Mammary epithelial cell (primary cell): ENCODE measurements around the gene FAM186B.
A peak's percentile ranks its signal among the peaks of the same experiment; 100 is the strongest.

Experiments
- EZH2 ChIP-seq: IDR thresholded peaks from 2 replicates; pipeline ENCODE4 v1.6.1; 2012; ENCODE audit warnings: low read length, inconsistent platforms, borderline replicate concordance
- TF ChIP-seq, protein P1 (sequence below), 2 donors: IDR thresholded peaks in 1 of 2; conservative IDR thresholded peaks in 1 of 2; 2 replicates each; pipeline ENCODE4 v1.5.1; 2011 to 2012; ENCODE audit warnings: inconsistent platforms in 2 of 2, low read length in 2 of 2, mild to moderate bottlenecking in 2 of 2, control low read depth in 1 of 2, low read depth in 1 of 2; ENCODE audit not compliant: insufficient read depth in 1 of 2; ENCODE audit errors: extremely low read depth in 1 of 2

- TF ChIP-seq, protein P1, sequence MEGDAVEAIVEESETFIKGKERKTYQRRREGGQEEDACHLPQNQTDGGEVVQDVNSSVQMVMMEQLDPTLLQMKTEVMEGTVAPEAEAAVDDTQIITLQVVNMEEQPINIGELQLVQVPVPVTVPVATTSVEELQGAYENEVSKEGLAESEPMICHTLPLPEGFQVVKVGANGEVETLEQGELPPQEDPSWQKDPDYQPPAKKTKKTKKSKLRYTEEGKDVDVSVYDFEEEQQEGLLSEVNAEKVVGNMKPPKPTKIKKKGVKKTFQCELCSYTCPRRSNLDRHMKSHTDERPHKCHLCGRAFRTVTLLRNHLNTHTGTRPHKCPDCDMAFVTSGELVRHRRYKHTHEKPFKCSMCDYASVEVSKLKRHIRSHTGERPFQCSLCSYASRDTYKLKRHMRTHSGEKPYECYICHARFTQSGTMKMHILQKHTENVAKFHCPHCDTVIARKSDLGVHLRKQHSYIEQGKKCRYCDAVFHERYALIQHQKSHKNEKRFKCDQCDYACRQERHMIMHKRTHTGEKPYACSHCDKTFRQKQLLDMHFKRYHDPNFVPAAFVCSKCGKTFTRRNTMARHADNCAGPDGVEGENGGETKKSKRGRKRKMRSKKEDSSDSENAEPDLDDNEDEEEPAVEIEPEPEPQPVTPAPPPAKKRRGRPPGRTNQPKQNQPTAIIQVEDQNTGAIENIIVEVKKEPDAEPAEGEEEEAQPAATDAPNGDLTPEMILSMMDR (conservative IDR thresholded peaks at IDR 0.05 in 1 of 2, IDR thresholded peaks at IDR 0.05 in 1 of 2; ENCODE audit: extremely low read depth in 1 of 2, insufficient read depth in 1 of 2, low read depth in 1 of 2, low read length in 2 of 2), result peak; percentile 79 to 90
- TF ChIP-seq EZH2, result no peak
These were observed 31.7 kb upstream of the FAM186B start for GRCh38 chr12:49636979-49637755.
